Stimulated activated naive CD4-positive, alpha-beta T cell treated with Interleukin-2 at 50 U/mL for 16 hours (primary cell): ENCODE data around the gene IQCF6.
"Not testable (repeated sequence)": the region's sequence is repeated elsewhere in the genome, so short reads cannot be mapped to it uniquely, and the experiment has no call there.

ENCODE experiments used
- DNase-seq: peaks from one replicate; lab custom pipeline; 2025; lab: John Stamatoyannopoulos, UW

IQCF6 gene

DNA sequence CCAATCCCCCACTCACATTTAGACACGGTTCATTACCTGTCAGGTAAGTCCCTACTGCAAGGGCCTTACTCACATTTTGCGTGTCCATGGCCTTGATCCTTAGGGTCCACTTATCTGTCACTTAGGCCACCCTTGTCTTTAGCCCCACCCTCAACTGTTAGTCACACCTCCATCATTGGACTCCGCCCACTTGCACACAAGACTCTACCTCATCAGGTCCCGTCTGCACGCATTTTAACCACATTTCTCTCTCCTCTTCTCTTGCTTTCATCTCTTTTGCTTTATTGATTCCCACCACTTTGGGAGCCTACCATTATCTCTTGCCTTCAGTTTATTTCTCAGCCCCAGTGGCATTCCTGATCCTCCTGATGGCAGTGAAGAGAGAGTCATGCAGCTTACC, at the start of gene IQCF6:
IQCF6 (minus strand) TSS at position 101 of the 400 bp plus-strand sequence; CDS start at position 88, 13 bp downstream.
- no peak for DNase-seq

DNA sequence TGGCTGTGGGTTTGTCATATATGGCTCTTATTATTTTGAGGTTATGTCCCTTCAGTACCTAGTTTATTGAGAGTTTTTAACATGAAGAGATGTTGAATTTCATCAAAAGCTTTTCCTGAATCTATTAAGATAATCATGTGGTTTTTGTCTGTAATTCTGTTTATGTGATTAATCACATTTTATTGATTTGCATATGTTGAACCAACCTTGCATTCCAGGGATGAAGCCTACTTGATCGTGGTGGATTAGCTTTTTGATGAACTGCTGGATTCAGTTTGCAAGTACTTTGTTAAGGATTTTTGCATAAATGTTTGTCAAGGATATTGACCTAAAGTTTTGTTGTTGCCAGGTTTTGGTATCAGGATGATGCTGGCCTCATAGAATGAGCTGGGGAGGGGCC, 49.3 kb upstream of the IQCF6 start:
- no peak for DNase-seq

DNA sequence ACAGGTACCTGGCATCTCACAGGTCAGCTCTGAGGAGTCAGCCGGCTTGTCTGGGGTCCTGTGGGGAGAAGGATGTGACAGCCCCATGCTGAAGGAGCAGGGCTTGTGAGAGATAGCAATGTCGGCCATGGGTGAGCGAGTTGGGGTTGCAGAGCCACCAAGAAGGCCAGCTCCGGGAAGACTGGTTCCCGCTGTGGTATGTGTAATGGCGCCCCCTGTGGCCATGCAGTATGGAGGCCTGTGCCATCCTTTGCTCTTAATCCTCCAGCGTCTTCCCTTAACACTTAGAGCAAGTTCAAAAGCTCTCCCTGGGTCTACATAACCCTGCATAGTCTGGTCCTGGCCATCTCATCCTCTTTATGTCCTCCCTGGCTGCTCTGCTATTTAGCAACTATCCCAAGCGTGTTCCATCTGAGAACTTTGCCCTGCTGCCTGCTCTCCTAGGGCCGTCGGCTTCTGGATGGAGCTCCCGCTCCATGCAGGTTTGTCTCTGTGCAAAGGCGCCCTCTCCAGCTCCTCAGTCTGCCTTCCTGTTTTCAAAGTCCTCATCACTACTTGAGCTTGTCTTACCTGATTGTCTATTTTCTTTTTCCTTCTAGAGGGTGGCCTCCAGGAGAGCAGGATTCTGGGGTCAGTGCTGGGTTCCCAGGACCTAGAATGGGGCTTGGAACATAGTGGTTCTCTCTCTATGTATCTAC, 40.8 kb upstream of the IQCF6 start:
- DNase-seq, result no peak

GRCh38 chr3:51819151-51819550, 40.1 kb upstream of the IQCF6 start:
- no peak for DNase-seq

- DNase-seq, result no peak
These were observed 38.3 kb upstream of the IQCF6 start for GRCh38 chr3:51817375-51817774.

DNA sequence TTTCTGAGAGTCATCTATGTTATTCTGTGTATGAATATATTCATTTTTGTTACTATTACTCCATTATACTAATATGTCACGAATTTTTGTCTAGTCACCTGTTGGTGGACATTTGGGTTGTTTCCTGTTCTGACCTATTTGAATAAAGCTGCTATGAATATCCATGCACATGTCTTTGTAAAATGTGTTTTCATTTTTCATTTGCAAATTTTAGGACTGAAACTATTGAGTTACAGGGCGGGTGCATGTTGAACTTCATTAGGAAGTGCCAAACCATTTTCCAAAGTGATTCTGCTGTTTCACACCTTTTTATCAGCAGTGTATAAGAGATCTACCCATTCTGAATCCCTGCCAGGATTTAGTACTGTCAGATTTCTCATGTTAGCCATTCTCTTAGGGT, 37.7 kb upstream of the IQCF6 start:
- no peak for DNase-seq

DNA sequence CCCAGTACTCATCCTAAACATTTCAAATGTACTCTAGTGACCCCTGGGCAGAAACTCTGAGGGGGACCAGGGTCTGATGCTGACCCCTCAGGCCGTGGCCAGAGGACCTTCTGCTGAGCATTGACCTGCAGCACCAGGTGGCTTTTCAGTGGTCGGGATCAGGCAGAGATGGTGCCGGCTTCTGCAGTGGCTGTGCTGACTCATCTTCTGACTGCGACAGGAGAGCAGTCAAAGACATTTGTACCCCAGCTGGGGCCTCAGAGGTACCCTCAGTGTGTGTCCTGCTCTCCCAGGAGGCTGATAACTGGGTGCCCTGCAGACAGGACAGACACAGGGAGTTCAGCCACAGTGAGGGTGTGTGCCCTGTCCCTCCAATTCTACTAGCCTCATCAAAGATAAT, 36.6 kb upstream of the IQCF6 start:
- DNase-seq, result no peak

DNA sequence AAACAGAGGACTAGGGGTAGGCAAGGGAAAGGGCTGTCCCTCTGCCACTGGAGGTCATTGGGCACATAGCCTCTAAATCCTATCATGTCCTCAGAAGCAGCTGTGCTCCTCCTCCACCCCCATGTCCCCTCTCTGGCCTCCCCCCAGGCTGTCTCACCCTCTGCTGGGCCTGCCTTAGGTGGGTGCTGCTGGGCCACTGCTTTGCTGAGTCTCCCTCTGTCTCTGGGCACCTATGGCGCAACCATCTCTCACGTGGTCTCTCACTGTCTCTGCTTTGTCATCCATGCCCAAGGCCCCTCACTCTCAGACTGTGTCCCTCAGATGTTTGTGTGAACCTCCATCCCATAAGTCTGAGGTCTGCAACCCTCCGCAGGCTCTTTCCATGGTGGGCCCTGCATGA, 35.0 kb upstream of the IQCF6 start:
- DNase-seq, result no peak

GRCh38 chr3:51813539-51813938, 34.5 kb upstream of the IQCF6 start:
- no peak for DNase-seq

- no peak for DNase-seq
These were observed 29.9 kb upstream of the IQCF6 start for GRCh38 chr3:51808934-51809333.

GRCh38 chr3:51802106-51802703, 23.2 kb upstream of the IQCF6 start:
- no peak for DNase-seq

GRCh38 chr3:51800750-51801125, 21.7 kb upstream of the IQCF6 start:
- no peak for DNase-seq

GRCh38 chr3:51799879-51800749, 21.1 kb upstream of the IQCF6 start:
- DNase-seq, result no peak

GRCh38 chr3:51798411-51798963, 19.4 kb upstream of the IQCF6 start:
- DNase-seq, result no peak

DNA sequence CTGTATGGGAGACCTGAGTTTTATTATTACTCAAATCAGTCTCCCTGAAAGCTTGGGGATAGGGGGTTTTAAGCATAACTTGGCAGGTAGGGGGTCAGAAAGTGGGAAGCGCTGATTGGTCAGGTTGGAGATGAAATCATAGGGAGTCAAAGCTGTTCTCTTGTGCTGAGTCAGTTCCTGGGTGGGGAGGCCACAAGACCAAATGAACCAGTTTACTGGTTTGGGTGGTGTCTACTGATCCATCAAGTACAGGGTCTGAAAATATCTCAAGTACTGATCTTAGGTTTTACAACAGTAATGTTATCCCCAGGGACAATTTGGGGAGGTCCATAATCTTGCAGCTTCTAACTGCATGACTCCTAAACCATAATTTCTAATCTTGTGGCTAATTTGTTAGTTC, 17.8 kb upstream of the IQCF6 start:
- DNase-seq, result peak; percentile 1

DNA sequence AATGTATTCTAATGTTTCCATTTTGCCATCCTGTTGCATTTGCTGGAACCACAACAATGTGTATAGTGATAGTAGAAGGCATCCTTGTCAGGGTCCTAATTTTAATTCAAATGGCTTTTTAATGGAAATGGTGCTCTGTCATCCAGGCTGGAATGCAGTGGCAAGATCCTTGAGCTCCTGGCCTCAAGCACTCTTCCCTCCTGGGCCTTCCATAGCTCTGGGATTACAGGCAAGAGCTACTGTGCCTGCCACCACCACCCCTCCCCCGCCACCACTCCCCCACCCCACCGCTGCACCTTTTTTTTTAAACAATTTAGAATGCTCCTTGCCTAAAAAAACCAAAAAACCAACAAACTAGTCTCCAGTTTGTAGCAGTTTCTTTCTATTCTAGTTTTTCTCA, 15.2 kb upstream of the IQCF6 start:
- no peak for DNase-seq

GRCh38 chr3:51792206-51792605, 13.2 kb upstream of the IQCF6 start:
- no peak for DNase-seq

- DNase-seq, result no peak
These were observed 10.4 kb upstream of the IQCF6 start for GRCh38 chr3:51789437-51789836.

GRCh38 chr3:51787576-51787975, 8.5 kb upstream of the IQCF6 start:
- DNase-seq, result not testable (repeated sequence)

DNA sequence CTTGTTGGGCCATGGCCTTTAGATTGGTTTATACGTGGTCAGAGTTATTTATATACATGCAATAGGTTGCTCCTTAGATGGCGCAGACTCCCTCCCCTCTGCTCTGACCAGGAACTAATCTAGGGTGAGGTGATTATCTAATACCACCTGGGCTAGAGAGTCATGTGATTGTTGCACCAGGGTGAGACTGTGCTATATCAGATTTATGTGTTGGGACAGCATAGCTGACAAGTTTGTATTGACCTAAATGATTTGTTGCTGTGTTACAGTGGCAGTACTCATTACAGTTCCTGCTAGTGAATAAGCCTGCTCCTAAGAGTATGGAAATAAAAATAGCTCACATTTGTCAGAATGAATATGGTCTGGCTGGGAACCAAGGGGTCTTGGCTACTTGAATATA, 7.2 kb upstream of the IQCF6 start:
- DNase-seq, result no peak

- no peak for DNase-seq
These were observed 483 bp downstream of the IQCF6 start for GRCh38 chr3:51778554-51778953.

DNA sequence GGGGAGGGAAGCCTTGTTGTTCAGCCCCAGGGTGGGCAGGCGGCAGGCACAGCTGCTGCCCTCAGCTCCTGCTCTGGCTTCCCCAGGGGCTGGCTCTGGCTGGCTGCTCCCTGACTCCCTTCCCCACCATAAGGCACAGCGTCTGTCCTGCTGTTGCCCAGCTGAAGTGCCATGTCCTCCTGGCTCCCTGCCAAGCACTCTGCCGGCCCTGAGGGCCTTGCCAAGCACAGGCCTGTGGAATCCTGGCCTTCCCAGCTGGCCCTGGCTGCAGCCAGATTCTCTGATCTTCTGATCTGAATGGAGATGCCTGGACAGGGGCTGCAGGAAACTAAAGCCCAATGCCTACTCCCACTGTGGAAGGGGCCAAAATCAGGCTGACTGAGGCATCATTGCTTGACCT, 1.1 kb downstream of the IQCF6 start:
- DNase-seq, result no peak

DNA sequence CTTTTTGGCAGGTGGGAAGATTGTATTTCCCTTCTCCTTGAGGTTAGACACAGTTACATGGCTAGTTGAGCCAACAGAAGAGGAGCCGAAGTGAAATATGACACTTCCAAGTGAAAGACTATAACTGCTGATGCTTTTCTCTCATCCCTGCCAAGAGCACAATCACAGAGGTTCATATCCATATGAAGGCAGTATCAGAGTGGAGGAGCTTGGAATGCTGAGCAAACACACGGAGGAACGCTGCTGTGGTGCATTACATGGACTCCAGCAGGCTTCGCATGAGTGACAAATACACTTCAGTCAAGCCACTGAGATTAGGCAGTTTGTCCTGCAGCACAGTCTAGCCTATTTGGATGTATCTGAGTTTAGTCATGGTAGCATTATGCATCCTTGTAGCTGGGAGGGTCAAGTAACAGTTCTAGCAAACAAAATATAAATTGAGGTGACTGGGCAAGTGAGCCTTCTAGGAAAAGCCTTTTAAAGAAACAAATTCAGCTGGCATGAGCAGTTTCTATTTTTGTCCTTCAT, 5.4 kb downstream of the IQCF6 start:
- DNase-seq, result no peak
